Esophagus squamous epithelium (tissue), 5 donors: ENCODE results near the gene GTPBP8. TPM values are rescaled to one million over a fixed set of nuclear protein-coding genes. Genes with fewer than 3 reads are reported as not detected.

ENCODE experiments used
- DNase-seq: peaks from one replicate; lab custom pipeline; 2025; lab: John Stamatoyannopoulos, UW
- H3K27ac ChIP-seq, 4 donors: fragments of 200-600 bp; sonication (generic); one replicate each; pipeline ENCODE4 v1.5.1; 2016 to 2019; ENCODE audit warnings: mild to moderate bottlenecking in 1 of 4
- H3K27me3 ChIP-seq, 4 donors: fragments of 200-600 bp; sonication (generic); 1 replicate in 3 of 4; 2 replicates in 1 of 4; pipeline versions ENCODE4 v1.5.1 to v1.6.0; 2017 to 2021; ENCODE audit warnings: antibody characterized with exemption in 1 of 4
- H3K36me3 ChIP-seq, 3 donors: fragments of 200-600 bp; sonication (generic); one replicate each; pipeline ENCODE4 v1.5.1; 2016 to 2019
- H3K4me1 ChIP-seq, 3 donors: fragments of 200-600 bp; sonication (generic); one replicate each; pipeline ENCODE4 v1.5.1; 2017 to 2019
- H3K4me3 ChIP-seq, 4 donors: fragments of 200-600 bp; sonication (generic); 1 replicate in 3 of 4; 2 replicates in 1 of 4; pipeline ENCODE4 v1.5.1; 2016 to 2019; ENCODE audit warnings: mild to moderate bottlenecking in 2 of 4, moderate library complexity in 1 of 4
- H3K9me3 ChIP-seq, 3 donors: fragments of 200-600 bp; sonication (generic); one replicate each; pipeline ENCODE4 v1.5.1; 2016 to 2019
- POLR2A ChIP-seq, 4 donors: fragments of 450-650 bp; IDR thresholded peaks; one replicate each; pipeline ENCODE4 v1.6.1; 2017; ENCODE audit warnings: antibody characterized with exemption in 4 of 4, mild to moderate bottlenecking in 4 of 4, moderate library complexity in 3 of 4
- WGBS, 2 donors: methylation state at CpG; one replicate each; pipeline ENCODE4 v1.1.5; 2018; 5-methylcytosine and 5-hydroxymethylcytosine counted together
- intact Hi-C: fragments of 100-400 bp; cut with DNase I; formaldehyde crosslinking; loops from one replicate; pipeline ENCODE4 v1.15.0; 2022
- total RNA-seq, 4 donors: library from RNA; depleted of rRNA; stranded (reverse); fragments of >200 nt; gene quantifications; one replicate each; pipeline ENCODE4 v1.1.0, GENCODE V29; 2016
- TF ChIP-seq, protein P1 (sequence below), 6 experiments: fragments of 450-650 bp in 4 of 6; fragments of 200-600 bp in 2 of 6; sonication (generic) in 2 of 6; IDR thresholded peaks; one replicate each; pipeline ENCODE4 v1.5.1; 2016 to 2019; ENCODE audit warnings: antibody characterized with exemption in 6 of 6, mild to moderate bottlenecking in 4 of 6, moderate library complexity in 4 of 6
- donor health status: DM: yes; HTN: yes; CAD: no.

The GTPBP8 gene
- total RNA-seq, 4 donors from 2014 or later, result 18.8 to 26.7 (median 20.8) TPM

DNA sequence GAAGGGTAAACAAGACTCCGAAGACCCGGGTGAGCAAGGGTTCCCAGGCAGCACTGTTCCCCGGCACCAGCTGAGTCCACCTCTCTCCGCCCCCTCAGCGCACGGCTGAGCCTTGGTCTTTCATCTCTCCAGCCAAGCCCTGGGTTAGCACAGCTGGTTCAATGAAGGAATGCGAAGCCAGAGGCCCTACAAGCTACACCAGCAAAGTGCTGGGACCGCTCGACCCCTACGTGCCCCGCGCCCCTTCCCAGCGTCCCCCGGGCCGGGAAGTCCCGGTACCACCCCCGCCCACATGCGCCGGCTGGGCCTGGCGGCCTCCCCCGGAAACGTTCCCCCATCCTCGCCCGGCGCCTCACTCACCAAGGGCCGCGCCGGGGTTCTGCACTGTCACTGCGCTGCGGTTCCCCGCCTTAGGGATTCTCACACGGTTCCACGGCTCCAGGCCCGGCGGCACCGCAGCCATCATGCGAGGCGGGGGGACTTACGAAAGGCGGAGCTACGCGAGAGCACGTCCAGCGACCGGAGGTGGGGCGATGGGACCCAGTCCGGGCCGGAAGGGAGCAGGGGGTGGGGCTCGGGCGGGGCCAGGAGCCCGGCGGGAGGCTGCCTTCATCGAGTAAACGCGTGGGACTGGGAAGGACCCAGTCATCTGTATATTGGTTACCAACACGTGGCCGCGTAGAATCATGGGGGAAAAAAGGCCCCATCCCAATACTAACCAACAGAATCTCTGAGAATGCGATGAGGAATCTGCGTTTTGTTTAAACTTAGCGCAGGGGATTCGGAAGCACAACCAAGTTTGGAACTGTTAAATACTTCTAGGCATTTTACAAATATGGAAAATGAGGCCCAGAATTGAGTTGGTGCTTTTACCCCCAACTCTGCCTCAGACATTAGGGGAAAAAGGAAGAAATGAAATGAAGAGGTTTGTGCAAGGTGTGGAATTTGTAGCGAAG lies 28.7 kb downstream of the GTPBP8 start:
- H3K36me3 ChIP-seq, result peaks cover 0 to 30% (median 0%) of the 10 kb centered on the region in 3 donors
- intact Hi-C loops, result no loop called here
- peak; percentile 30 for DNase-seq
- peak in 2 of 4 donors; percentile 48 to 61 for TF ChIP-seq POLR2A (IDR thresholded peaks at IDR 0.05)
- TF ChIP-seq, protein P1, sequence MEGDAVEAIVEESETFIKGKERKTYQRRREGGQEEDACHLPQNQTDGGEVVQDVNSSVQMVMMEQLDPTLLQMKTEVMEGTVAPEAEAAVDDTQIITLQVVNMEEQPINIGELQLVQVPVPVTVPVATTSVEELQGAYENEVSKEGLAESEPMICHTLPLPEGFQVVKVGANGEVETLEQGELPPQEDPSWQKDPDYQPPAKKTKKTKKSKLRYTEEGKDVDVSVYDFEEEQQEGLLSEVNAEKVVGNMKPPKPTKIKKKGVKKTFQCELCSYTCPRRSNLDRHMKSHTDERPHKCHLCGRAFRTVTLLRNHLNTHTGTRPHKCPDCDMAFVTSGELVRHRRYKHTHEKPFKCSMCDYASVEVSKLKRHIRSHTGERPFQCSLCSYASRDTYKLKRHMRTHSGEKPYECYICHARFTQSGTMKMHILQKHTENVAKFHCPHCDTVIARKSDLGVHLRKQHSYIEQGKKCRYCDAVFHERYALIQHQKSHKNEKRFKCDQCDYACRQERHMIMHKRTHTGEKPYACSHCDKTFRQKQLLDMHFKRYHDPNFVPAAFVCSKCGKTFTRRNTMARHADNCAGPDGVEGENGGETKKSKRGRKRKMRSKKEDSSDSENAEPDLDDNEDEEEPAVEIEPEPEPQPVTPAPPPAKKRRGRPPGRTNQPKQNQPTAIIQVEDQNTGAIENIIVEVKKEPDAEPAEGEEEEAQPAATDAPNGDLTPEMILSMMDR (IDR thresholded peaks at IDR 0.05), result no peak
- H3K27me3 ChIP-seq, result no peaks in the 10 kb centered on the region
- peaks cover 0 to 41% (median 10%) of the 10 kb centered on the region in 3 donors for H3K4me1 ChIP-seq
- 12 to 13% methylated on average over 12 to 19 of the region's 63 CpGs for WGBS, 2 donors
- peak overlapping the region; percentile 62 to 95 (median 76) for H3K4me3 ChIP-seq
- H3K27ac ChIP-seq, result peak overlapping the region; percentile 85 to 96 (median 92)
- H3K9me3 ChIP-seq, result no peaks in the 10 kb centered on the region

DNA sequence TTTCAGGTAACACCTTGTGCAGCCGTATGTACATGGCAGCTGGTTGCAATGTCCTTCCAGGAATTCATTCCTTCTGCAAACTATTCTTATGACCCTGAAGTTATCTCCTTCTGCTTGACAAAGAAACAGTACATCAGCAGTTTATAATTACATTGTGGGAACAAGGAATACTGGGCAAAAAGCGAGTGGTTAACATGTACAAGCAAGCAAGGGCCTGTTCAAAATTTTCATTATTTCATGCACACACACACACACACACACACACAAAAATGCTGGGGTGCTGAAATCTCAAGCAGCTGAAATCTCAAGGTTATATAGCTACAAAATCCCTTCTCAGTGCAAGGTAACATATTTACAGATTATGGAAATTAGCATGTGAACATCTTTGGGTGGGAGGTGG lies 30.7 kb downstream of the GTPBP8 start:
- Histone ChIP-seq H3K27me3 (no peaks in the 10 kb centered on the region), H3K4me3 (no peak overlapping the region), H3K4me1 (peaks cover 0 to 41% (median 10%) of the 10 kb centered on the region in 3 donors), H3K36me3 (peaks cover 0 to 10% (median 0%) of the 10 kb centered on the region in 3 donors), H3K9me3 (no peaks in the 10 kb centered on the region), H3K27ac (no peak overlapping the region)
- 44 to 69% methylated on average over 2 of the region's 2 CpGs for WGBS, 2 donors
- intact Hi-C loops, result no loop called here
- no peak for DNase-seq
- TF ChIP-seq POLR2A (IDR thresholded peaks at IDR 0.05), result no peak
- TF ChIP-seq, protein P1 (IDR thresholded peaks at IDR 0.05), result no peak

DNA sequence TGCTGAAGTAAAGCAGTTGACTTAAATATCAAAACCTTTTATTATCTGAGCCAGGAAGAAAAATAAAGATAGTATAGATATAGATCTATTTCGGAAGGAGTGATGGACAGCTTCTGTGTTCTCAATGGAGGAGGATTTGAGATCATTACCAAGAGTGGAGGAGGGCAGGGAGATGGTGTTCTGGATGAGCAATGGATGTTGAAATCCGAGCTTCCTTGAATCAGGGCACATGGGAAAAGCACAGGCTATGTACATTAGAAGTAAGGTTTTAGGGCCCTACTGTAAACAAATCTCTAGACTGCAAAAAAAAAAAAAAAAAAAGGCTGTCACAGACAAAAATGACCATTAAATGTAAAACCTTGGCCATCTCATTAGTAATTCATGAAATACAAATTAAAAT lies 43.2 kb downstream of the GTPBP8 start:
- Histone ChIP-seq H3K27me3 (no peaks in the 10 kb centered on the region), H3K36me3 (no peaks in the 10 kb centered on the region), H3K9me3 (no peaks in the 10 kb centered on the region), H3K27ac (no peak overlapping the region), H3K4me1 (no peaks in the 10 kb centered on the region), H3K4me3 (no peak overlapping the region)
- TF ChIP-seq POLR2A (IDR thresholded peaks at IDR 0.05), result no peak
- TF ChIP-seq, protein P1 (IDR thresholded peaks at IDR 0.05), result no peak
- no peak for DNase-seq
- intact Hi-C loops, result no loop called here
- WGBS, 2 donors, result 73 to 76% methylated on average over 2 of the region's 2 CpGs

DNA sequence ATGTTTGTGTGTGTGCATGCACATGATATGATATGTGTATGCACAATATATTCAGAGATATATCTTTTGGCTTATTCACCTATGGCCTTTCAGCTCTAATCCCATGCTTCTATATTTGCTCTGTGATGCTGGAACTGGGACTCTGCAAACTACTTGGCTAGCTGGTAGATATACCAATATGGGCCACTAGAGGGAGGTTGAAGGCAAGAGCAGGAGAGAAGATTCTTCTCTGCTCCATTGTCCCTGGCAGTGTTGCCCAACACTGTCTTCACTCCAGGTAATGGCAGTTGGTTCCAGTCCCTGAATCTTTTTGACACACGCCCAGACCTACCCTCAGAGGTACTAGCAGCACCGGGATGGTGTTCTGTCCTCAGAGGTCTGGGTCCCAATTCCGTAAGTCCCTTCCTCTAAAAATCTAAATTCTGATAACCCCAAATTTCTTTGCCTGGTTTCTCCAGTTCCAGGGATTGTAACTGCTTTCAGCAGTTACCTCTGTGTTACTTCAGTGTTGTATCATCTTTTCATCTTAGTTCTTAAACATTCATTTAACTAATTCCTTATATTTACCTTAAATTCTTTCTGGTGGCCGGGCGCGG lies 44.7 kb downstream of the GTPBP8 start:
- no peak overlapping the region for H3K27ac ChIP-seq
- no peak overlapping the region for H3K4me3 ChIP-seq
- no peaks in the 10 kb centered on the region for H3K36me3 ChIP-seq
- WGBS, 2 donors, result 62 to 66% methylated on average over 5 to 6 of the region's 6 CpGs
- no peak for DNase-seq
- no peaks in the 10 kb centered on the region for H3K27me3 ChIP-seq
- H3K9me3 ChIP-seq, result no peaks in the 10 kb centered on the region
- no peaks in the 10 kb centered on the region for H3K4me1 ChIP-seq
- TF ChIP-seq, protein P1 (IDR thresholded peaks at IDR 0.05), result peak; percentile 25 to 90 (median 78)
- TF ChIP-seq POLR2A (IDR thresholded peaks at IDR 0.05), result no peak
- intact Hi-C loops, result no loop called here

DNA sequence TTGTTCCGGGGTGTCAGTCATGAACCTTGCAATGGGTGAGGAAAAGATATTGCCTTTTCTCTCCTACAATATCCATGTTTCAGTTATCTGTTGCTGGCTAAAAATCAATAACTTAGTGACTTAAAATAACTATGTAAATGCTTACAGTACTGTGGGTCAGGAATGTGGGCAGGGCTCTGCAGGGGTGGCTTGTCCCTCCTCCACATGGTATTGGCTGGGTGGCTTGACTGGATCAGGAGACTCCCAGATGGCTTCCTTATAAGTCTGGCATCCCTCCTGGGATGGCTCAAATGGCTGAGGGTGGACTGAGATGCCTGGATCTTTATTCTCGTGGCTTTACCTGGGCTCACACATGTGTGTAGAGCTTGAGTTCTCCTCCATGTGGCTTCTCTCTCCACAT lies 47.5 kb downstream of the GTPBP8 start:
- no peak for TF ChIP-seq POLR2A (IDR thresholded peaks at IDR 0.05)
- TF ChIP-seq, protein P1 (IDR thresholded peaks at IDR 0.05), result no peak
- Histone ChIP-seq H3K27me3 (no peaks in the 10 kb centered on the region), H3K36me3 (no peaks in the 10 kb centered on the region), H3K27ac (no peak overlapping the region), H3K4me1 (no peaks in the 10 kb centered on the region), H3K4me3 (no peak overlapping the region), H3K9me3 (no peaks in the 10 kb centered on the region)
- DNase-seq, result no peak
- intact Hi-C loops, result no loop called here
- 82 to 86% methylated on average over 2 of the region's 2 CpGs for WGBS, 2 donors
